CD4-positive, alpha-beta T cell treated with Interleukin-1 beta for 1 hour (primary cell): ENCODE data around the gene C19orf33.
"Not testable (repeated sequence)": the region's sequence is repeated elsewhere in the genome, so short reads cannot be mapped to it uniquely, and the experiment has no call there.

Experiments
- DNase-seq, 2 donors: peaks; one replicate each; pipeline ENCODE4 v3.0.0-alpha.2; 2020 to 2022

C19orf33 gene

DNA sequence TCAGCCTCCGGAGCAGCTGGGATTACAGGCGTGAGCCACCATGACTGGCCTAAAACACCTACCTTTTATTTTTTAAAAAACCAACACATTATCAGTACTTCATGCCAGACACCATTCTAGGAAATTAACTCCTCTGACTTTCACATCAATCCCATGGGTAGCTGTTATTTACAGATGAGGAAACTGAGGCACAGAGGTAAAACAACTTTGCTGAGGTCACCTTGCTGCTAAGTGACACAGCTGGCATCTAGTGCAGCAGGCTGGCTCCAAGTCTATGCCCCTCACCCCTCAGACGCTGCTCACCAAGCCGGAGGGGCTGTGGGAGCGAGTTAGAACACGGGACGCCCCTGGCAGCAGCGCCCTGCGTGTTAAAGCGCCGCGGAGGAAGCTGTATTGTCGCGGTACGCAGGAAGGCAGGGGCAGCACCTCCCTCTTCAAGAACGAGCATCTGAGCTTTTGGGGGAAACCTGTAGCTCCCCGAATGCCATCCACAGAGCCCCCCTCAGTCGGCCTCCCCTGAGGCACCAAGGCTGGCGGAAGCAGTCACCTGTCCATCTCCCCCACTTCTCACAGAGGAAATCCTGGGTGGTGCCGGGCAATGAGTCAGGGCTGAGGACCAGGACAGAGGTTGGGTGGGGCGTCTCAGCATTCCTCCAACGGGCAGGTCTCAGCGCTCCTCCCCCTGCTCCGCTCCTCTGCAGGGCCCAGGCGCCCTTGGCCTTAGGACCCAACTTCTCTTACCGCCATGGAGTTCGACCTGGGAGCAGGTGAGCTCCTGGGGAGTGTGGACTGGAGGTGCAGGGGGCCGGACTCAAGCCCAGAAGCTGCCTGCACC lies at the start of gene C19orf33:
TSS of gene C19orf33 (plus strand) at position 735 of the 835 bp plus-strand sequence. CDS start at position 746, 11 bp downstream.
- no peak for DNase-seq

DNA sequence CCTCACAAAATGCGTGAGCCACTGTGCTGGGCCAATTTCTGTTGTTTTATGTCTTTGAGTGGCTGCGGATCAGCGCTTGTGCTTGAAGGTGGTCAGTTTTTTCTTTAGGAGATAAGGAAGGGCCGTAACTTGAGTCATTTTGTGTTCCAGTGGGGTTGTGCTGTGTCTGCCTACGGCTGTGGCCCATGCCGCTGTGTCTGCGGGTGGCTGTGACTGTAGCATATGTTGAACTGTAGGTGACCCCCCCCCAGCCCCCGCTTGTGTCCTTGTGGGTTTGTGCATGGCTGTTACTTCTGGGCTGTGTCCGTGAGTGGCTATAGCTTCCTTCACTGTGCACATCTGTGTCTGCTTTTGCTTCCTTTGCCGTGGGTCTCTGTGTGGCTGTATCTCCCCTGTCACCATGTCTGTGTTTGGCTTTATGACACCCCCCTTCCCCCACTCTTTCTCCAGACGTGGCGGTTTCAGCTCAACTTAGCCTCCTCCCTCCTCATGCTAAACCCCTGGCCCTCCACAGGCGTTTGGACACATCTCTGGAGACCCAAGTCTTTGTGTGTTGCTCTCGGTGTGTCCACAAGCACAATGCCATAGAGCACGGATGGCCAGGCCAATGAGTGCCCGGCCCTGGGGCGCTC lies 48.6 kb upstream of the C19orf33 start:
- DNase-seq = no peak

DNA sequence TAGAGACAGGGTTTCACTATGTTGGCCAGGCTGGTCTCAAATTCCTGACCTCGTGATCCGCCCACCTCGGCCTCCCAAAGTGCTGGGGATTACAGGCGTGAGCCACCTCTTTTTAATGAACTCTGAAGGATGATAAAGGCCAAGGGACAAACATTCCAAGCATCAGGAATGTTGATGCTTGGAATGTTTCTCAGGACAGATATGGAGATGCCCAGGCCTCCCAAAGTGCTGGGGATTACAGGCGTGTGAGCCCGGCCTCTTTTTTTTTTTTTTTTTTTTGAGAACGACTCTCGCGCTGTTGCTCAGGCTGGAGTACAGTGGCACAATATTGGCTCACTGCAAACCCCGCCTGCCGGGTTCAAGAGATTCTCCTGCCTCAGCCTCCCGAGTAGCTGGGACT lies 42.1 kb upstream of the C19orf33 start:
- not testable (repeated sequence) for DNase-seq

DNA sequence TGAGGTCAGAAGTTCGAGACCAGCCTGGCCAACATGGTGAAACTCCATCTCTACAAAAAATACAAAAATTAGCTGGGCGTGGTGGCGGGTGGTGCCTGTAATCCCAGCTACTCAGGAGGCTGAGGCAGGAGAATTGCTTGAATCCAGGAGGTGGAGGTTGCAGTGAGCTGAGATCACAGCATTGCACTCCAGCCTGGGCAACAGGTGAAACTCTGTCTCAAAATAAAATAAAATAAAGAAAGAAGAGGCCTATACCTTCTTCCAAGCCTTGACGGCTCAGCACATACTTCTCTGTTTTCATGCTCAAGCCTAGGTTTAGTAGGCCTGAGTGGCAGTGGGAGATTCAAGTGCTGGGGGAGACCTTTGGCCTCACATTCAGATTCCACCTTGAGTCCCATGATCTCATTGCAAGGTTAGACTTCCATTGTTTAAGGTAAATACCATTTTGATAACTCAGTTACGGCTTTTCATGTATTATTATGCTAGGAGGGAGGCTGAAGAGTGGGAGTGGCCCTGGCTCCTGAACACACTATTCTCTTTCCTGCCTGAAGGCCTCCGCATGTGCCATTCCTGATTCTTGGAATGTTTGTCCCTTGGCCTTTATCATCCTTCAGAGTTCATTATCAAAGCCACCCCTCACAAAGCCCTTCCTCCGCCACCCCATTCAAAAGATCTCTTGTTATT lies 41.3 kb upstream of the C19orf33 start:
- DNase-seq = no peak

DNA sequence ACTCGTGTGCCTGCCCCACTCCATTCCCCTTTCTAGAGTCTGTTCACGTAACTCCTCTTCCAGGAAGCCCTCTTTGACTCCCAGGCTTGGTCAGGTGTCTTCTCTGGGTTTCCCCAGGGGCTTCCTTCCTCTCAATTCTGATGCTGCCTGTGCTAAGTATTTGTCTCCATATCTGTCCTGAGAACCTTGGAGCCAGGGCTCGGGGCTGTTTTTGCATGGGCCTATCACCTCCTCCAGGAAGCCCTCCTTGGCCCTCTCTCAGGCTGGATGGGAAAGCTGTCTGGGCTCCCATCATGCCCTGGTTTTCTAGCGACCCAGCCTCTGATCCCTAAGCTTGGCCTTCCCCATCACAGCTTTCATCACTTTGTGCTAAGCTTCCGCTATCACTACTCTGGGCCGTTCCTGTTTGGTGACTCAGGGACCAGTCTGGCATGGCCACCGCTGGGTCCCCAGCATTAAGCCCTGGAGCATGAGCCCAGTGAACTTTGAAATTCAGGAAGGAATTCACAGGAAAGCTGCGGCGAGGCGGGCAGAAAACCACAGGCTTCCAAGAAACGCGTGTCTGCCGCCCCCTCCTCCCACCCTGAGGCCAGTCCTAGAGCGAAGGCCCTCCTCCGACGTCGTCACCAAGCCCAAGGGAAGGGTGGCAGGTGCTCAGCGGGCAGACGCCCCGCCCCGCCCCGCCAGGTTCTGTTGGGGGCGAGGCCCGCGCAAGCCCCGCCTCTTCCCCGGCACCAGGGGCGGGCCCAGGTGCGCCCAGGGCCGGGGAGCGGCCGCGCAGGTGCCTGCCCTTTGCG lies 40.2 kb upstream of the C19orf33 start:
- peak; percentile 86 to 89 for DNase-seq

DNA sequence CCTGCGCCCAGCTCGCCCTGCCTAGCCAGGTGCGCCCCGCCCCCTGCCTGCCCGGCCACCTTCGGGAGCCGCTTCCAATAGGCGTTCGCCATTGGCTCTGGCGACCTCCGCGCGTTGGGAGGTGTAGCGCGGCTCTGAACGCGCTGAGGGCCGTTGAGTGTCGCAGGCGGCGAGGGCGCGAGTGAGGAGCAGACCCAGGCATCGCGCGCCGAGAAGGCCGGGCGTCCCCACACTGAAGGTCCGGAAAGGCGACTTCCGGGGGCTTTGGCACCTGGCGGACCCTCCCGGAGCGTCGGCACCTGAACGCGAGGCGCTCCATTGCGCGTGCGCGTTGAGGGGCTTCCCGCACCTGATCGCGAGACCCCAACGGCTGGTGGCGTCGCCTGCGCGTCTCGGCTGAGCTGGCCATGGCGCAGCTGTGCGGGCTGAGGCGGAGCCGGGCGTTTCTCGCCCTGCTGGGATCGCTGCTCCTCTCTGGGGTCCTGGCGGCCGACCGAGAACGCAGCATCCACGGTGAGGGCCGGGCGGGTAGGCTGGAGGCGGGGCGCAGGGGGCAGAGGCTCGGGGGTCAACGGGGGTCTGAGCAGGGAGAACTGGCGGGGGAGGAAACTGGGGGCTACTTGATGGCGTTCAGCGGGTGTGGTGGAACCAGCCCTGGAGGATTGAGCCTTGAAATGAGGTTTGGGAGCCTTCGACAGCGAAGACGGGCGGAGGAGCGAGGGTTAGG lies 39.4 kb upstream of the C19orf33 start, which contains the start of gene SPINT2:
TSS of gene SPINT2 (plus strand) at position 88 of the 727 bp plus-strand sequence. CDS start at position 408, 320 bp downstream.
- DNase-seq = peak in 1 of 2 donors; percentile 74

DNA sequence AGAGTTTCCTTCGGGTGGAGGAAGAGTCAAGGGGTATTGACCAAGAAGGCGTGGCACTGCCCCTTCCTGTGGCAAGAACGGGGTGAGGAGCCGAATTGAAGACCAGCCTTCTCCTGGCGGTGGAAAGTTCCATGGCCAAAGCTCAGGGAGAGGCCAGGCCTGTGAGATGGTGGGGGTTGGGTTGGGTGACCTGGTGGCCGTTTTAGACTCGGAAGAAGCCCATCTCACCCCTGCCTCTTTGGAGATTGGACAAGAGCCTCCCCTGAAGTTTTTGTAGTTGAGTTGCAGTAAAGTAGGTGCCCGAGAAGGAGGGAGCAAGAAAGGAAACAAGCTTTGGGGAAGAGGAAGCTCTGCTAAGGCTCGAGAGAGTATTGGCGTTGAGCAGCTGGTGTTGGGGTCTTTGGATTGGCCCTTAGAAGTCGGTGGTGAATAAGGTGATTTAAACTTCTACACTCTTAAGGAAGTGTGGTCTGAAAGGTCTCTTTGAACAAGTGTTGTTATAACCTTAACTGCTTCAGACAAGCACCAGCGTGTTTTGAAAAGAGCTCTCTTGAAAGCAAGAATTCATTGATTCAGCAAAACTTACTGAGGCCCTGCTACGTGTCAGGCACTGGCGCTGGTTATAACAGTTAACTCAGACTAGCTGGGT lies 38.7 kb upstream of the C19orf33 start:
- DNase-seq = peak in 1 of 2 donors; percentile 7

DNA sequence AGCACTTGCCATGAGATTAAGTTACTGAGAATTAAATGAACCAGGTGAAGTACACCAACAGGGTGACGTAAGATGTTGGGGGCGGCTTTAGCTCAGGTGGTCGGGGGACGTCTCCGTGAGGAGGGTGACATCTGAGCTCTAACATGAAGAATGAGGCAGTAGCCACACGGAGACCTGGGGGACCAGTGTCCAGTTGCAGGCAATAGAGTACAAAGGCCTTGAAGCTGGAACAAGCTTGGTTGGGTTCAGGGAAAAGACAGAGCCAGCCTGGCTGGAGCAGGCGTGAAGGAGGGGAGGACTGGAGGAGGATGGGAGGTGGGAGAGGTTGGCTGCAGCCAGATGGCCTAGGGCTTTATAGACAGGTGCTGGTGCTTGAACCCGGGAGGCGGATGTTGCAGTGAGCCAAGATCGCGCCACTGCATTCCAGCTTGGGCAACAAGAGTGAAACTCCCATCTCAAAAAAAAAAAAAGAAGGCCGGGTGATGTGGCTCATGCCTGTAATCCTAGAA lies 38.1 kb upstream of the C19orf33 start:
- DNase-seq = no peak

DNA sequence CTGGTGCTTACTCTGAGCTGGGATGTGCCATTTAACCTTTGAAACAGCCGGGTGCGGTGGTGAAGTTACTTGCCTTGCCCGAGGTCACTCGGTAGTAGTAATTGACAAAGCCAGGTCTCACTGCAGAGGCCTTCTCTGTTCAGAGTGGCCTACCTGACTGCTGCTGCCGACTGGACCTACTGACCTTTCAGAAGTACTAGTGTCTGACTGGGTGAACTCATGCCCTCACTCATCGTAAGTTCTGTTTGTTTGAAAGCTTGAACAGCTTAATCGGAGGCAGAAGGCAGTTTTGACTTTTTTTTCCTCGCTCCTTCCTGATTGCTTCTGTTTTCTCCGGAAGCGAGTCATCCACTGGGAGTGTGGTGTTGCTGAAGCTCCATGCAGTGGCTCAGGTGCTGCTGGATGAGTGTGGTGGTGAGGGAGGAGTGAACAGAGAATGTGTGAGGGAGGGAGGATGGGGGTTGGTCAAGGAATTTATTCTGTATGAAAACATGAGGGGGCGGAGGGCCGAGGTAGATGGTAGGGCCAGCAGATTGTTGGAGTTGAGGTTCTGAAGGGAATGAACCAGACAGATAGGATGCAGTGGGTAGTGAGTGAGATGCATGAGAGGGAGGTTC lies 37.0 kb upstream of the C19orf33 start:
- DNase-seq = no peak

DNA sequence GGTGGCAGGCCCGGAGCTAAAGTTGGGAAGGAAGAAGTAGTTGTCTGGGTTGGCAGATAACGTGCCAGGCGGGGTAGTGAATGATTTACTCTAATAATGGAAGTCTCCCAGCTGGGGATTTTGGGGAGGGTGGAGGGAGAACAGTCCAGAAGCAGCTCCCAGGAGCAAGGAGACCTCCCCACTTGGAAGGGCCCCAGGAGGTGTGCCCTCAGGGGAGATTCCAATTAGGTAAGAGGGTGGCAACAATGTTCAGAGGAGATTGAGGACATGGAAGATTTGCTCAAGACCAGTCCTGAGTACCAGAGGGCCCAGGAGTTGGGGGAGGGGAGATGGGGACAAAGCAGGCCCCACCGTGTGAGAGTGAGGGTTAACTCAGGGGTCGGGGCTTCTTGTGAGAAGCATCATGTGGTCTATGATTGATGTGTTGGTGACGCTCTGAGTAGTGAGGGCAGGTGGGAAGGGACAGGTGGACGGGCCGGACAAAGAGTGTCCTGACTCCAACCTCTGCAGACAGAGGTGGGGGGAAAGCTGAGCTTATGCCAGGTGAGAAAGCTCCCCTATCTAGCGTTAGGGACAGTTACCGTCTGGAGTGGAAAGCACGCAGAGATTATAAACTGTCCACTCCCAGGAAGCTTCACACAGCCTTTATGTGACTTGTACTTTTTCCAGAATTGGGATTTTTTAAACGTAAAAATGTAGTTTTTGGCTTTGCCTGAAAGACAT lies 36.1 kb upstream of the C19orf33 start:
- DNase-seq = no peak

DNA sequence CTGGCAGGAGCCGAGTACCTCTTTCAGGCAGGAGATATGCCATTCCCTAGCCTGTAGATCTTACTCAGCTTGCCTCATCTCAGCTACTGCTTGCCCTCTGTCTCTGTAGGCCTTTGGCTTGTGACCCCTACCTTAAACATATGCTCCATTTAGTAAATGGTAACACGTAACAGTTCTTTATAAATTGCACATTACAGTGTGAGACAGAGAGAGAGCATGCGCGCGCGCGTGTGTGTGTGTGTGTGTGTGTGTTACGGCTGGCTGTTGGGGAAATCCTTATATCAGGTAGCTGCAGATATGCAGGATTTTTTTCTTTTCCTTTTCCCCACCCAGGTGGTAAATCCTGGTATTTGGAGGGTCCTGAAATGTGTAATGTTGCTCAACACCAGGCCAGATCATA lies 35.5 kb upstream of the C19orf33 start:
- no peak for DNase-seq

DNA sequence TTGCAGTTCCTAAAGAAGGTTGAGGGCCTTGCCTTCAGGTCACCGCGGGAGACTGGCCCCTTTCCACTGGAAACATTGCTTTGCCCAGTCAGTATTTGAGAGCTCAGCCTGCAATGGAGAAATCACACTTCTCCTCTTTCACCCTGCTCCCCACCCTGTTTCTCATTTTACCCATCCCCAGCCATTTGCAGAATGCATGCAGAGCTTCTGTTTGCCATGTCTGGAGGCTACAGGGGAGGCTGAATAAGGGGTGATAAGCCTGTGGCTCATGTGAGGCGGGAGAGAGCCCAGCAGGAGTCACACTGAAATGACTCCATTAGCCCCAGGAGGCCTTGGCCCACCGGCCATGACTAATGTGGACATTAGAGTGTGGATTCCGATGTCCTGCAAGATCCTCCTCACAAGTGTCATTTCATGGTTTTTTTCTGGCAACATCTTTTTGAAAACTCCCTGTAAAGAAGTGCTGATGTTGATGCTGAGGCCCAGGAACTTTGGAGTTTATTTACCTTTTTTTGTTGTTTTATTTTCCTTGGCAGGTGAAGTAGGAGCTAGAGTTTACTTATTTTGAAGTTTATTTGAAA lies 33.4 kb upstream of the C19orf33 start:
- DNase-seq = no peak

DNA sequence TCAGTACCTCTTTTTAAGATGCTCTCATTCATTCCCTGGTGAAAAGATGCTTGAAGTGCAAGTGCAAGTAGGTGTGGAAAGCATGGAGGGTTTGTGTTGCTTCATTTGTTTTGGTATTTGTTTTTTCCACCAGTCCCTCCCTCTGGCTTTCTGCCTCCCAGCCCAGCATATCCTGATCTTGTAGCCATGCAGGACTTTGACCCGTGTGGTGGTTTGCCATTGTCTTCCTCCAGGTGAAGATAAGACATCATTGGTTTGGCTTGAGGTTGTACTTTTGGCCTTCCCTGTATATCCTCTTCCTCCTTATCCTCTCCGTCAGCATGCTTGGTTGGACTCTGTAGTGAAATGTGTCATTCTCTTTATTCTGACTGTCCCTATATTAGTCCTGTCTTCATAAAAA lies 30.6 kb upstream of the C19orf33 start:
- no peak for DNase-seq

DNA sequence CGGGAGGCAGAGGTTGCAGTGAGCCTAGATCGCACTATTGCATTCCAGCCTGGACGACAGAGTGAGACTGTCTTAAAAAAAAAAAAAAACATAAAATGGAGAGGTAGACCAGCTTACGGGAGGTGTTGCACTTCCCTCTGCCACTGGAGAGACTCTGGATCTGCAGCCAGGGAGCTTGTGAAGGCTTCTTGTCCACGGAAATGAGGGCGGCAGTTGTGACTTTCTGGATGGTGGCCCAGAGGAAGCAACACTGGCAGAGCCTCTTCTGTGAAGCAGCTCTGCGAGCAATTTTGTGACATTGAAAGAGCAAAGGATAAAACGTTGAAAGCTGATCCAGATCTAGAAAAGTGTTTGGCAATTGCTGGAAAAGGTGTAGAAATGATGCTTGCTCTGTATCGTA lies 29.3 kb upstream of the C19orf33 start:
- no peak for DNase-seq

DNA sequence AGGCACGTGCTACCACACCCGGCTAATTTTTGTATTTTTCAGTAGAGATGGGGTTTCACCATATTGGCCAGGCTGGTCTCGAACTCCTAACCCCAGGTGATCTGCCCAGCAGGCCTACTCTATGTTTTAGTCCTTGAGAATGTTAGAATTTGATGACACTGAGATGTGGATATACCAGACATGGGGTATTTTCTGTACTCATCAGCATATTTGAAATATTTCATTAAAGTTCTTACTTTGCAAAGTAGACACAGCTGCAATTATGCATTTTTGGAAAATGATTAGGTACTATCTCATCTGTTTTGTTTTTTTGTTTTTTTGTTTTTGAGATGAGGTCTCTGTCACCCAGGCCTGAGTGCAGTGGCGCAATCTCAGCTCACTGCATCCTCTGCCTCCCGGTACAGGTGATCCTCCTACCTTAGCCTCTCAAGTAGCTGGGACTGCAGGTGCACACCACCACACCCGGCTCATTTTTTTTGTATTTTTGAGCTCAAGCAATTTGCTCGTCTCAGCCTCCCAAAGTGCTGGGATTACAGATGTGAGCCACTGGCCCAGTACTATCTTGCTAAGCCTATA lies 27.0 kb upstream of the C19orf33 start:
- no peak for DNase-seq

DNA sequence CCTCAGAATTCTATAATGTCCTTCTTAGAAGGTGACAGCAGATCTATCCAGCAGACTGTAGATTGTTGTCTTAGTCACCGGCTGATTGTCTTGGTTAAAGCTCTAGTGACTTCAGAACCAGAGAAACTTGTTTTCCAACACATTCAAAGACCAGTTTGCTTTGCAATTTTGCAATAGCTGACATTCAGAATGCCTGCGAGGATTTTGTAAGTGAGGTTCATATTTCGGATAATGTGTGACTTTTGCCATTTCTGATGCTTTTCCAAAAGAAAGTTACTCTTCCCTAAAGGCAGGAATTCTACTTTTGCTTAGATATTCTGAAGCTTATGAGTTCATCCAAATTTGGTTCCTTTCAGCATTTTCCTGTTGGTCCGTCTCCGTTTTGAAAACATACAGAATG lies 26.5 kb upstream of the C19orf33 start:
- DNase-seq = no peak

DNA sequence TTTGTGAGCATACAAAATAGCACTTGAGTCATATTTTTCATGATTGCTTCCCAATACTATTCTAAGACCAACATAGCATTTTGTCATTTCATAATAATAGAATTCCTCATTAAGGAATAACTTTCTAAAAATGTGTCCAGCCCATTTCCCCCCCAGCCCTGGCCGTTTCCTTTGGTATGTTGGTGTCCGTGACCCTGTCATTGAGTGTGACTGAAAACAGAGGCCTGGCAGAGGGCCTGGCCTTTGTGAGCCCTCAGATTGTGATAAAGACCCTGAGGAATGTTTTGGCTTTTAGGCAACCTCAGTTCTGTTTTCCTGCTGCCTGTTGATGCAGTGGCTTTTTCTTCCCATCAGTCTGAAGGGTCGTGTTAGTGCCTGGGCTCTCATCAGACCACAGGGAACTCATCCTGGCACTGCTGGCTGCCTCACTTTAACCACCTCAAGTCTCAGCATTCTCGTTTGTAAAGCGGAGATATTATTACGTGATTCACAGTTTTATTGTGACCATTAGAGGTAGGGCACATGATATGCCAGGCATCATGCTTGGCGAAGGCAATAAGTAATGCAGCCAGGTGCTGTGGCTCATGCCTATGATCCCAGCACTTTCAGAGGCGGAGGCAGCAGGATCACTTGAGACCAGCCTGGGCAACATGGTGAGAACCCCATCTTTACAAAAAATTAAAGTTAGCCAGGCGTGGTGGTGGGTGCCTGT lies 25.9 kb upstream of the C19orf33 start:
- no peak for DNase-seq

DNA sequence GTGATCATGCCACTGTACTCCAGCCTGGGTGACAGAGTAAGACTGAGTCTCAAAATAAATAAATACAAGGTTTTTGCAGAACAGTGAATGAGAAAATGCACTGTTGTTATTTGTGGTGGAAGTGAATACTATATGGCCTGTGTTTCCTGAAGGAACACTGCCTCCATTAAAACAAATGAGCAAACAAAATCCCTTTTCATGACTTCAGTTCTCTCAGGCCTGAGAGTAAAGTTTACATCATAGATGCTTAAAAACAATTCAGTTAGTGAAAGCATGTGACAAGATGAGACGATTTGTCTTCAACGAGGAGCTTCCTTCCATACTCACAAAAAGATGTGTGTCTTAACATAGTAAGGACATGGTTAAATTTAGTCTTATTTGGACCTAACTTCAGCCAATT lies 25.3 kb upstream of the C19orf33 start:
- no peak for DNase-seq
